ENCODE data around the gene ZDHHC3.

ZDHHC3 gene

DNA sequence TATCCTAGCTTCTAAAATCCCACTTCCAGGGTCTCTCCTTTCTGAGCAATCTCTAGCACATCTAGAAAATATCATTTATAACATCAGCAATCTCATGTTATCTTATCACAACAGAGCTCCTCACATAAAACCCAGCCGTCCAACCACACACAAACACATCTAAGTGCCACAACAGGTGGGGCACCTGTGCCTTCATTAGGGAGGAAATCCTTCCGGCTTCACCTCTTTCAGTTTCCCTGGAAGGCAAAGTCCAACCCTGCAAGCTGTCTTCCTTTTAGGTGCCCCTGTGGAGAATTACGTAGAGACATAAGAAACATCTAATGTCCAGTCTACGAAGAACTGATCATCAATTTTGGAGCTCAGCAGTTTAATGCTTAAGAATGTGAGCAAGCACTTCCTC lies 1.6 kb downstream of the ZDHHC3 start:
- no peak for DNase-seq
- no peak overlapping the region for H2BK120ac ChIP-seq (ENCODE audit: low read depth, low read length)
- H3K4me2 ChIP-seq (ENCODE audit: low read length, poor library complexity, severe bottlenecking), result peak overlapping the region; percentile 93
- WGBS, result 90% methylated on average over 4 of the region's 4 CpGs
- no peak overlapping the region for H2BK12ac ChIP-seq (ENCODE audit: low read length in 2 of 2)
- H3K9ac ChIP-seq (ENCODE audit: low read length), result peak overlapping the region; percentile 99
- peak overlapping the region in 1 of 2 experiments; percentile 100 for H3K4me3 ChIP-seq (ENCODE audit: insufficient read depth in 1 of 2, low read depth in 1 of 2, low read length in 2 of 2)
- H2BK15ac ChIP-seq (ENCODE audit: low read depth, poor library complexity, severe bottlenecking), result no peak overlapping the region
- no peak overlapping the region for H2BK5ac ChIP-seq (ENCODE audit: low read depth, low read length, poor library complexity, severe bottlenecking)
- H2AK5ac ChIP-seq (ENCODE audit: low read length, severe bottlenecking), result no peak overlapping the region
- H4K8ac ChIP-seq (ENCODE audit: low read length), result no peak overlapping the region
- no peak overlapping the region for H3K23ac ChIP-seq (ENCODE audit: low read length in 2 of 2)
- H3K27ac ChIP-seq (ENCODE audit: low read length, poor library complexity, severe bottlenecking), result no peak overlapping the region
- no peak overlapping the region for H4K91ac ChIP-seq (ENCODE audit: low read length)
- no peak overlapping the region for H3K14ac ChIP-seq (ENCODE audit: low read length in 2 of 2)
- H3K9me3 ChIP-seq (ENCODE audit: control insufficient read depth, low read length), result no peaks in the 10 kb centered on the region
- H3K36me3 ChIP-seq (ENCODE audit: control insufficient read depth in 1 of 2, insufficient read depth in 2 of 2, low read depth in 1 of 2, low read length in 2 of 2), result peaks cover 5 to 7% of the 10 kb centered on the region in 2 experiments
- H3K27me3 ChIP-seq (ENCODE audit: control insufficient read depth in 1 of 2, insufficient read depth in 1 of 2, low read length in 2 of 2), result no peaks in the 10 kb centered on the region
- H2AFZ ChIP-seq (ENCODE audit: low read depth, low read length), result no peak overlapping the region
- H3K79me1 ChIP-seq (replicated peaks; ENCODE audit: low read length, poor library complexity, severe bottlenecking), result peaks cover 33% of the 10 kb centered on the region
- no peak overlapping the region for H3K4ac ChIP-seq (ENCODE audit: low read depth in 1 of 2, low read length in 2 of 2)
- peaks cover 6% of the 10 kb centered on the region for H3K4me1 ChIP-seq (ENCODE audit: control insufficient read depth, insufficient read depth, low read depth, low read length)
- H3K18ac ChIP-seq (ENCODE audit: low read depth in 1 of 2, low read length in 2 of 2), result no peak overlapping the region

DNA sequence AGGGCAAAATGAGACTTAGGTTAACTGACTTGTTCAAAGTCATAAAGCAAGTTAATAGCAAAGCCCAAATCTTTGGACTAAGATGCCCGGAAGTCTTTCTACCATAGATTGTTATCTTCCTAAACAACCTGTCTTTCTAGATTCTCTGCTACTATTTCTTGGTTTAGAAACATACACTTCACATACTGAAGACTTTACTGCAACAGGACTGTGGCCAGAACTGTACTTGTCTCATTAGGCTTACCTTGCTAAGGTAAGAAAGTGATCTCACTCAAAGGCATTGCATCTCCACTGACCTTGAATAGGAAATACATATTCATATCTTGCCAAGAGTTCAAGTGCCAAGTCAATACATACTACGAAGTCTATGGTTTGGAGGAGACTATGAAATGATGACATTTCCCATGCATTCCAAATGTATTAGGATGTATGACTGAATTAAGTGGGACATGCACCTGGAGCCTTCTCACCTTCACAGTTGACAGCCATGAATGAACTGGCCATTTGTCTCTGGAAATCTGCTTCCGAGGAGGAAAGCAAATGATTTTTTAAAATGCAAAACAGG lies 5.0 kb downstream of the ZDHHC3 start:
- Histone ChIP-seq H3K27ac (ENCODE audit: low read length, poor library complexity, severe bottlenecking) (no peak overlapping the region), H3K36me3 (ENCODE audit: control insufficient read depth in 1 of 2, insufficient read depth in 2 of 2, low read depth in 1 of 2, low read length in 2 of 2) (peaks cover 4 to 5% of the 10 kb centered on the region in 2 experiments), H2BK5ac (ENCODE audit: low read depth, low read length, poor library complexity, severe bottlenecking) (no peak overlapping the region), H2AFZ (ENCODE audit: low read depth, low read length) (no peak overlapping the region), H3K4me2 (ENCODE audit: low read length, poor library complexity, severe bottlenecking) (no peak overlapping the region), H3K27me3 (ENCODE audit: control insufficient read depth in 1 of 2, insufficient read depth in 1 of 2, low read length in 2 of 2) (no peaks in the 10 kb centered on the region), H4K91ac (ENCODE audit: low read length) (no peak overlapping the region), H3K14ac (ENCODE audit: low read length in 2 of 2) (no peak overlapping the region), H2BK15ac (ENCODE audit: low read depth, poor library complexity, severe bottlenecking) (no peak overlapping the region), H3K79me1 (replicated peaks; ENCODE audit: low read length, poor library complexity, severe bottlenecking) (peaks cover 42% of the 10 kb centered on the region), H3K4me3 (ENCODE audit: insufficient read depth in 1 of 2, low read depth in 1 of 2, low read length in 2 of 2) (no peak overlapping the region), H3K9ac (ENCODE audit: low read length) (no peak overlapping the region), H2BK120ac (ENCODE audit: low read depth, low read length) (no peak overlapping the region), H4K8ac (ENCODE audit: low read length) (no peak overlapping the region), H3K4ac (ENCODE audit: low read depth in 1 of 2, low read length in 2 of 2) (no peak overlapping the region), H3K23ac (ENCODE audit: low read length in 2 of 2) (no peak overlapping the region), H2BK12ac (ENCODE audit: low read length in 2 of 2) (no peak overlapping the region), H3K18ac (ENCODE audit: low read depth in 1 of 2, low read length in 2 of 2) (no peak overlapping the region), H3K9me3 (ENCODE audit: control insufficient read depth, low read length) (no peaks in the 10 kb centered on the region), H3K4me1 (ENCODE audit: control insufficient read depth, insufficient read depth, low read depth, low read length) (peaks cover 3% of the 10 kb centered on the region), H2AK5ac (ENCODE audit: low read length, severe bottlenecking) (no peak overlapping the region)
- DNase-seq, result no peak
- 98% methylated on average over 3 of the region's 3 CpGs for WGBS

DNA sequence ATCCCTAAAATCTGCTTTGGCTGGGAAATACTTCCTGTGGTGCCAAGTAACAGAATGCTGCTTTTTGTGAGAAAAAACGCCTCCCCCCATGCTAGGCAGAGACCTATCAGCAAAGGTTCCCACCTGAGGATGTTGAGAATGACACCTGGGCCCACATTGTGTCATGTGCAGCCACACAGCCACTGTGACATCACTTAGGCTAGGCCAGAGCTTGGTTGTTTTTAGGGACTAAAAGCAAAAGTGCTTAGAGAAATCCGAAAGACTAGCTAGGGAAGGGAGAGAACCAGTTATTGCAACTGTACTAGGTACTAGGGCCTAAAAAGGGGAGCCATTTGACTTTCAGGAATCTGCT lies 6.2 kb downstream of the ZDHHC3 start:
- Histone ChIP-seq H3K4me2 (ENCODE audit: low read length, poor library complexity, severe bottlenecking) (no peak overlapping the region), H3K9me3 (ENCODE audit: control insufficient read depth, low read length) (no peaks in the 10 kb centered on the region), H3K27me3 (ENCODE audit: control insufficient read depth in 1 of 2, insufficient read depth in 1 of 2, low read length in 2 of 2) (no peaks in the 10 kb centered on the region), H3K4ac (ENCODE audit: low read depth in 1 of 2, low read length in 2 of 2) (no peak overlapping the region), H2BK5ac (ENCODE audit: low read depth, low read length, poor library complexity, severe bottlenecking) (no peak overlapping the region), H3K9ac (ENCODE audit: low read length) (no peak overlapping the region), H3K4me3 (ENCODE audit: insufficient read depth in 1 of 2, low read depth in 1 of 2, low read length in 2 of 2) (no peak overlapping the region), H2AK5ac (ENCODE audit: low read length, severe bottlenecking) (no peak overlapping the region), H2BK12ac (ENCODE audit: low read length in 2 of 2) (no peak overlapping the region), H3K36me3 (ENCODE audit: control insufficient read depth in 1 of 2, insufficient read depth in 2 of 2, low read depth in 1 of 2, low read length in 2 of 2) (peaks cover 4 to 5% of the 10 kb centered on the region in 2 experiments), H2BK120ac (ENCODE audit: low read depth, low read length) (no peak overlapping the region), H3K18ac (ENCODE audit: low read depth in 1 of 2, low read length in 2 of 2) (no peak overlapping the region), H2AFZ (ENCODE audit: low read depth, low read length) (no peak overlapping the region), H3K79me1 (replicated peaks; ENCODE audit: low read length, poor library complexity, severe bottlenecking) (peaks cover 51% of the 10 kb centered on the region), H3K27ac (ENCODE audit: low read length, poor library complexity, severe bottlenecking) (no peak overlapping the region), H3K14ac (ENCODE audit: low read length in 2 of 2) (no peak overlapping the region), H4K8ac (ENCODE audit: low read length) (no peak overlapping the region), H3K4me1 (ENCODE audit: control insufficient read depth, insufficient read depth, low read depth, low read length) (peaks cover 3% of the 10 kb centered on the region), H2BK15ac (ENCODE audit: low read depth, poor library complexity, severe bottlenecking) (no peak overlapping the region), H4K91ac (ENCODE audit: low read length) (no peak overlapping the region), H3K23ac (ENCODE audit: low read length in 2 of 2) (no peak overlapping the region)
- 91% methylated on average over 2 of the region's 2 CpGs for WGBS
- DNase-seq, result no peak

DNA sequence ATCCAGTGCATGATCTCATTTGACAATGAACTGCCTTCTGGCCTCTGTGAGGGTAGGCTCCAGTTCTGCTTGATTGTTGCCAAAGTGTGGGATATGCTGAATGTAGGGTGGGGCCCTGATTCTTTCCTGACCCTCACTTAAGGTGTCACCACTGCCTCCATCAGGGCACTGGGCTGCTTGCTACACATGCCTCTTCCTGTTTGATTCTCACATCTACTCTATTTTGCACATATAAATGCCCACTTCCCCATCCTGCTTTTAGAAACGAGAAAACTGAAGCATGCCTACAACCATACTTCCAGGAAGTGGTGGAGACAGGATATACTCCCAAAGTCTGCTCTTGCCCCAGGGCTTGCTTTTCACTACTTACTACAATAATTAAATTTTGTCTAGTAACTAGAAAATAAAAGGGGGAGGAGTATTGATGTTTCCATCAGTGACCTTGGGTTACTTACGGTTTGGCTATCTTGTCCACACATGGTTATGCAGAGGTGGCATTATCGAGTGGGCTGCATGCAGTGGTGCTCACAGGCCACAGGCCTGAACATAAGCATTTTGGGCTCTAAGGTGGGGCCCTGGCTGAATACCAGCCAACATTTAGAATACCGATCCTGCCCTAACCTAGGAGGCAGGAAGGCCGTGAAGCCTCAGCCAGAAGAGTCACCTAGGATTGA lies 6.7 kb downstream of the ZDHHC3 start:
- H2BK15ac ChIP-seq (ENCODE audit: low read depth, poor library complexity, severe bottlenecking), result no peak overlapping the region
- no peak overlapping the region for H4K8ac ChIP-seq (ENCODE audit: low read length)
- no peak overlapping the region for H2AFZ ChIP-seq (ENCODE audit: low read depth, low read length)
- no peak overlapping the region for H3K23ac ChIP-seq (ENCODE audit: low read length in 2 of 2)
- H3K27ac ChIP-seq (ENCODE audit: low read length, poor library complexity, severe bottlenecking), result no peak overlapping the region
- H3K9ac ChIP-seq (ENCODE audit: low read length), result no peak overlapping the region
- no peak overlapping the region for H2BK120ac ChIP-seq (ENCODE audit: low read depth, low read length)
- H2AK5ac ChIP-seq (ENCODE audit: low read length, severe bottlenecking), result no peak overlapping the region
- no peak overlapping the region for H4K91ac ChIP-seq (ENCODE audit: low read length)
- no peak overlapping the region for H3K14ac ChIP-seq (ENCODE audit: low read length in 2 of 2)
- H3K4me1 ChIP-seq (ENCODE audit: control insufficient read depth, insufficient read depth, low read depth, low read length), result no peaks in the 10 kb centered on the region
- H3K9me3 ChIP-seq (ENCODE audit: control insufficient read depth, low read length), result no peaks in the 10 kb centered on the region
- no peak overlapping the region for H2BK12ac ChIP-seq (ENCODE audit: low read length in 2 of 2)
- H3K27me3 ChIP-seq (ENCODE audit: control insufficient read depth in 1 of 2, insufficient read depth in 1 of 2, low read length in 2 of 2), result no peaks in the 10 kb centered on the region
- H3K79me1 ChIP-seq (replicated peaks; ENCODE audit: low read length, poor library complexity, severe bottlenecking), result peaks cover 47% of the 10 kb centered on the region
- no peak overlapping the region for H3K4me3 ChIP-seq (ENCODE audit: insufficient read depth in 1 of 2, low read depth in 1 of 2, low read length in 2 of 2)
- no peak overlapping the region for H2BK5ac ChIP-seq (ENCODE audit: low read depth, low read length, poor library complexity, severe bottlenecking)
- no peak overlapping the region for H3K18ac ChIP-seq (ENCODE audit: low read depth in 1 of 2, low read length in 2 of 2)
- H3K4ac ChIP-seq (ENCODE audit: low read depth in 1 of 2, low read length in 2 of 2), result no peak overlapping the region
- peaks cover 4 to 5% of the 10 kb centered on the region in 2 experiments for H3K36me3 ChIP-seq (ENCODE audit: control insufficient read depth in 1 of 2, insufficient read depth in 2 of 2, low read depth in 1 of 2, low read length in 2 of 2)
- H3K4me2 ChIP-seq (ENCODE audit: low read length, poor library complexity, severe bottlenecking), result no peak overlapping the region
- WGBS, result 98% methylated on average over 5 of the region's 5 CpGs
- no peak for DNase-seq

Measured in mesenchymal stem cell (in vitro differentiated cells and primary cell).